Calu3 (cell line): ENCODE measurements around the gene ABLIM2. TPM values are rescaled to one million over a fixed set of nuclear protein-coding genes. Genes with fewer than 3 reads are reported as not detected.

ENCODE experiments used
- BruUV-seq: library from RNA; stranded (reverse); fragments of 400-500 nt; replicated peaks from 2 replicates; lab custom pipeline; 2021; lab: Mats Ljungman, UMichigan
- CTCF ChIA-PET: fragments of 300-600 bp; sonication (Branson Sonifier 250); formaldehyde crosslinking; loops from one replicate; lab custom pipeline; 2022; ENCODE audit warnings: antibody characterized with exemption; lab: Charles Lee
- DNase-seq: peaks from one replicate; pipeline ENCODE4 v3.0.0; 2022
- H3K27ac Mint-ChIP-seq: one replicate; pipeline ENCODE4 v1.8.0; 2022; ENCODE audit warnings: mixed read lengths; ENCODE audit not compliant: unreplicated experiment
- H3K27me3 Mint-ChIP-seq: one replicate; pipeline ENCODE4 v1.8.0; 2022; ENCODE audit warnings: mixed read lengths; ENCODE audit not compliant: unreplicated experiment
- H3K36me3 Mint-ChIP-seq: one replicate; pipeline ENCODE4 v1.8.0; 2022; ENCODE audit warnings: mild to moderate bottlenecking, moderate library complexity, mixed read lengths; ENCODE audit not compliant: insufficient read depth, unreplicated experiment
- H3K4me1 Mint-ChIP-seq: one replicate; pipeline ENCODE4 v1.8.0; 2022; ENCODE audit warnings: mild to moderate bottlenecking, low read depth, mixed read lengths; ENCODE audit not compliant: unreplicated experiment
- H3K4me3 Mint-ChIP-seq: one replicate; pipeline ENCODE4 v1.8.0; 2022; ENCODE audit warnings: mild to moderate bottlenecking, low read depth, moderate library complexity, mixed read lengths; ENCODE audit not compliant: unreplicated experiment
- H3K9me3 Mint-ChIP-seq: one replicate; pipeline ENCODE4 v1.8.0; 2022; ENCODE audit warnings: low read depth, mixed read lengths; ENCODE audit not compliant: unreplicated experiment
- intact Hi-C: fragments of 100-400 bp; cut with micrococcal nuclease; formaldehyde crosslinking; loops from one replicate; pipeline ENCODE4 v1.10.0; 2022; ENCODE audit not compliant: unreplicated experiment
- total RNA-seq: library from RNA; stranded (reverse); gene quantifications from 2 replicates; pipeline ENCODE4 v1.2.3, GENCODE V29; 2022
- TF ChIP-seq, protein P1 (sequence below): fragments of 200-600 bp; IDR thresholded peaks from one replicate; pipeline ENCODE4 v1.8.0; 2022; ENCODE audit warnings: antibody characterized with exemption; ENCODE audit not compliant: unreplicated experiment

Gene ABLIM2
- total RNA-seq, 1 experiment from 2014 or later, result 1.0 TPM

DNA sequence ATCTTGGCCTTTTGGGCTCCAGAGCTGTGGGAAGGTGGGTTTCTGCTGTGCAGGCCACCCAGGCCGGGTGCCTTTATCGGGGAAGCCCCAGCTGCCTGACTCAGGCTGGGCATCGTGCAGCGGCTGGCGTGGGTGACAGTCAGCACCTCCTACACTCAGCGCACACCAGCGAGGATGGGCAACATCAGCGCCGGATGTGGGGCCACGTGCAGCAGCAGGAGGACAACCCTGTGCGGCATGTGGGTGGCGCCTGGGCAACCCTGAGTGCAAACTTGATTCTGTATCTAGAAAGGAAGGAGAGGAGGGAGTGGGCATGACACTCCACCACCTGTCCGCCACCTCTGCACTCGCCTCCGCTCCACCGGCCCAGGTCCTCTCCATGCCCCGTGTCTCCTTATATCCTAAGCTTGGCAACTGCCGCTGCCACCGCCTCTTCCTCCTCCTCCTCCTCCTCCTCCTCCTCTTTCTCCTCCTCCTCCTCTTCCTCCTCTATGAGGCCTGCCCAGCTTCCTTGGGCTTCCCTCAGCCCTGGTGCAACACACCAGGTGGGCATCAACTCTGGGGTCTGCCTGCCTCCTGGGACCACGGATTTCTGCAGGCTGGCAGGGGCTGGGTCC lies 111.6 kb downstream of the ABLIM2 start:
- intact Hi-C loops, result no loop called here
- H3K9me3 Mint-ChIP-seq, result no peaks in the 10 kb centered on the region
- no peaks in the 10 kb centered on the region for H3K4me1 Mint-ChIP-seq
- H3K27ac Mint-ChIP-seq, result no peak overlapping the region
- TF ChIP-seq, protein P1, sequence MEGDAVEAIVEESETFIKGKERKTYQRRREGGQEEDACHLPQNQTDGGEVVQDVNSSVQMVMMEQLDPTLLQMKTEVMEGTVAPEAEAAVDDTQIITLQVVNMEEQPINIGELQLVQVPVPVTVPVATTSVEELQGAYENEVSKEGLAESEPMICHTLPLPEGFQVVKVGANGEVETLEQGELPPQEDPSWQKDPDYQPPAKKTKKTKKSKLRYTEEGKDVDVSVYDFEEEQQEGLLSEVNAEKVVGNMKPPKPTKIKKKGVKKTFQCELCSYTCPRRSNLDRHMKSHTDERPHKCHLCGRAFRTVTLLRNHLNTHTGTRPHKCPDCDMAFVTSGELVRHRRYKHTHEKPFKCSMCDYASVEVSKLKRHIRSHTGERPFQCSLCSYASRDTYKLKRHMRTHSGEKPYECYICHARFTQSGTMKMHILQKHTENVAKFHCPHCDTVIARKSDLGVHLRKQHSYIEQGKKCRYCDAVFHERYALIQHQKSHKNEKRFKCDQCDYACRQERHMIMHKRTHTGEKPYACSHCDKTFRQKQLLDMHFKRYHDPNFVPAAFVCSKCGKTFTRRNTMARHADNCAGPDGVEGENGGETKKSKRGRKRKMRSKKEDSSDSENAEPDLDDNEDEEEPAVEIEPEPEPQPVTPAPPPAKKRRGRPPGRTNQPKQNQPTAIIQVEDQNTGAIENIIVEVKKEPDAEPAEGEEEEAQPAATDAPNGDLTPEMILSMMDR, result no peak
- no TSS peak for BruUV-seq
- CTCF ChIA-PET, result interaction anchor here (0.6 kb wide), 1 partner anchor 98 kb away, joined by 3 read pairs; no protein-coding TSS in a partner anchor
- peaks cover 15% of the 10 kb centered on the region for H3K27me3 Mint-ChIP-seq
- no peaks in the 10 kb centered on the region for H3K36me3 Mint-ChIP-seq
- H3K4me3 Mint-ChIP-seq, result no peak overlapping the region
- DNase-seq, result no peak

DNA sequence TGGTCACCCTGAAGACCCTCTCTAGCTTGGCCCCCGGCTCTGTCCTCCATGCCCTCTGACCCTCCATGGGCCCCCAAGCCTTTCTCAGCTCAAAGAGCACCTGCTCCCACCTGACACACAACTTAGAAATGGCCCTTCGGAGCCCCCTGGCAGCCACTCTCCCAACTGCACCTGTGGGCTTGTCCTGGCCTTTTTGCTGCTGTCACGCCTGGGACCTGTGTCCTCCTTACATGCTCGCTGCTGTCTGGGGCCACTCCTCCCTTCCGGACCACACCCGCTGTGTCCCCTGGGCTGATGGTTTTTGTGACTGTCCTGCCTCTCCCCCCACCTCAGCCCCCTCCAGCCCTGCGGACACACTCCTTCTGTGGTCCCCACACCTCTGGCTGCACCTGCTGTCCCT lies 112.7 kb downstream of the ABLIM2 start:
- no peak for DNase-seq
- H3K4me1 Mint-ChIP-seq, result no peaks in the 10 kb centered on the region
- H3K27ac Mint-ChIP-seq, result no peak overlapping the region
- intact Hi-C loops, result no loop called here
- H3K36me3 Mint-ChIP-seq, result no peaks in the 10 kb centered on the region
- H3K9me3 Mint-ChIP-seq, result no peaks in the 10 kb centered on the region
- no peak overlapping the region for H3K4me3 Mint-ChIP-seq
- CTCF ChIA-PET, result interaction anchor here (0.6 to 0.7 kb wide), 2 partner anchors 53 to 153 kb away, joined by 3 to 5 read pairs; no protein-coding TSS in a partner anchor
- TF ChIP-seq, protein P1, result no peak
- no TSS peak for BruUV-seq
- peaks cover 15% of the 10 kb centered on the region for H3K27me3 Mint-ChIP-seq

DNA sequence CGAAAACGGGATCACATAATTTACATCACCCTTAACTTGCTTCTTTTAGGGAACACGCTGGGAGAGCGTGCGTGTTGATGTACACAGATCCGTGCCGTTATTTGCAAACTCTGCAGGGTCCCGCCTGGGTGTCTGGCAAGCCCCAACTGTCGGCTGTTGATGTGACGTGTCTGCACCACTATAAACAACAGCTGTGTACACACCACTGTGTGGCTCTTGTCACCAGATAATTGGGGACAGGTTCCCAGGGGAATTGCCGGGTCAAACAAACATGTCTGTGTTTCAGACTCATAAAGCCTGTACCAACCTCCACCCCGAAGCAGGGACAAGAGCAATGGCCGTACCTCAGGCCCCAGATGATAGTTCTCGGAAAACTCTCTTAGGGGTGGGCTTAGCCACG lies 113.9 kb downstream of the ABLIM2 start:
- no peak for DNase-seq
- Mint-ChIP-seq H3K4me3 (no peak overlapping the region), H3K36me3 (no peaks in the 10 kb centered on the region), H3K27me3 (peaks cover 15% of the 10 kb centered on the region), H3K9me3 (no peaks in the 10 kb centered on the region), H3K27ac (no peak overlapping the region), H3K4me1 (no peaks in the 10 kb centered on the region)
- intact Hi-C loops, result no loop called here
- CTCF ChIA-PET, result no interaction called here
- TF ChIP-seq, protein P1, result no peak
- no TSS peak for BruUV-seq

DNA sequence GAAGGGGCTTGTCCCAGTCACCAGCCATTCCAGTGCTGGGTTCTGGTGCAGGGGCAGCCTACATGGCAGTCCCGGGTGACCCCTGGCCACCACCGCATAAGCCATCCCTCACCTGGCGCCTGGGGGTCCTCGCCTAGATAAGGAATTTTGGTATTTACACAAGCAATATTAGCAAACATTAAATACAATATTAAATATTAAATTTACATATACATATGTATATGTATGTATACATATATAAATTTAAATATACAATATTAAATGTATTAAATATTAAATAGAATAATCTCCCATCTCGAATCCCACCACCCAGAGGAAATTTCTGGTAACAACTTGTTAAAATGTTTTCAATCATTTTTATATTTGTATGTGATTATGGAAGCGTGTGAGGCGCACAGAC lies 114.4 kb downstream of the ABLIM2 start:
- Mint-ChIP-seq H3K27me3 (peaks cover 19% of the 10 kb centered on the region), H3K36me3 (peaks cover 1% of the 10 kb centered on the region), H3K27ac (no peak overlapping the region), H3K4me1 (no peaks in the 10 kb centered on the region), H3K4me3 (no peak overlapping the region), H3K9me3 (no peaks in the 10 kb centered on the region)
- CTCF ChIA-PET, result no interaction called here
- TF ChIP-seq, protein P1, result no peak
- intact Hi-C loops, result no loop called here
- BruUV-seq, result no TSS peak
- no peak for DNase-seq
